Measurements from ENCODE around the gene CDC42BPB.

The CDC42BPB gene

DNA sequence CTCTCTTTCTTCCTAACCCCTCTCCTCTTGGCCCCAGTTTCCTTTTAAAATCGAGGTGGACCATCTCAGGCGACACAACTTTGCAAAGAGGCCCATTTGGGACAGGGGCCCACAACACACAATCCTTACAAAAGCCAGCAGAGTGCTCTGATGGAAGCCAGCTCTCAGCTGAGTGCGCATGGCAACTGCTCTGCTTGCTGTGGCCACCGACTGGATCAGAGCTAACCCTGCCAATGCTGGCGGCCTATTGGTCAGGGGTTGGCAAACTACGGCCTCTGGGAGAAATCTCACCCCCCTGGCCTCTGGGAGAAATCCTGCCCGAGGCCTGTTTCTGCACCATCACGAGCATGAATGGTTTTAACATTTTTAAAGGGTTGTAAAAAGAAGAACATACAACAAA lies 79.9 kb downstream of the CDC42BPB start:
- H3K36me3 ChIP-seq (ENCODE audit: insufficient read depth, low read depth, low read length): peaks cover 92% of the 10 kb centered on the region
- no peaks in the 10 kb centered on the region for H3K4me1 ChIP-seq (ENCODE audit: insufficient read depth, low read length)
- H3K4me3 ChIP-seq (ENCODE audit: low read length): no peak overlapping the region
- H3K9ac ChIP-seq (ENCODE audit: low read depth, low read length): no peak overlapping the region
- no peaks in the 10 kb centered on the region for H3K9me3 ChIP-seq (ENCODE audit: insufficient read depth, low read depth, low read length)
- H3K27me3 ChIP-seq (ENCODE audit: insufficient read depth, low read length): no peaks in the 10 kb centered on the region
- no peak overlapping the region for H3K27ac ChIP-seq (ENCODE audit: low read length)

DNA sequence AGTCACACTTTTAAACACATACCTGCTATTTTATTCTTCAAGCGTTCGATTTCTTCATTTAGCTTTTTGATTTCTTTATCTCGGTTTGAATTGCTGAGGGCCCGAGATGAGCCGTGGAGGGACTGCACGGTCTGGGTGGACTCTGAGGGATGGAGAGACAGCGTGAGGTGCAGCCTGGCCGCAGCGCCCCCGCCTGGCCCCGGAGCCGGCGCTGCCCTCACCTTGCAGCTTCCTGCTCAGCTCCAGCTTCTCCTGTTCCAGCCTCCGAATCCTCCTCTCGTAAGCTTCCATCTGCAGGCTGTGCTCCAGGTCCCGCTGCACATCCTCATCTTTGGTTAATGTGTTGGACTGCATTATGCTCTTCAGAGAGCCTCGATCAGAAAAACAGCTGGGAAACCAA lies 81.7 kb downstream of the CDC42BPB start:
- no peaks in the 10 kb centered on the region for H3K27me3 ChIP-seq (ENCODE audit: insufficient read depth, low read length)
- H3K9ac ChIP-seq (ENCODE audit: low read depth, low read length): no peak overlapping the region
- no peaks in the 10 kb centered on the region for H3K9me3 ChIP-seq (ENCODE audit: insufficient read depth, low read depth, low read length)
- H3K27ac ChIP-seq (ENCODE audit: low read length): no peak overlapping the region
- H3K36me3 ChIP-seq (ENCODE audit: insufficient read depth, low read depth, low read length): peaks cover 92% of the 10 kb centered on the region
- no peaks in the 10 kb centered on the region for H3K4me1 ChIP-seq (ENCODE audit: insufficient read depth, low read length)
- no peak overlapping the region for H3K4me3 ChIP-seq (ENCODE audit: low read length)

DNA sequence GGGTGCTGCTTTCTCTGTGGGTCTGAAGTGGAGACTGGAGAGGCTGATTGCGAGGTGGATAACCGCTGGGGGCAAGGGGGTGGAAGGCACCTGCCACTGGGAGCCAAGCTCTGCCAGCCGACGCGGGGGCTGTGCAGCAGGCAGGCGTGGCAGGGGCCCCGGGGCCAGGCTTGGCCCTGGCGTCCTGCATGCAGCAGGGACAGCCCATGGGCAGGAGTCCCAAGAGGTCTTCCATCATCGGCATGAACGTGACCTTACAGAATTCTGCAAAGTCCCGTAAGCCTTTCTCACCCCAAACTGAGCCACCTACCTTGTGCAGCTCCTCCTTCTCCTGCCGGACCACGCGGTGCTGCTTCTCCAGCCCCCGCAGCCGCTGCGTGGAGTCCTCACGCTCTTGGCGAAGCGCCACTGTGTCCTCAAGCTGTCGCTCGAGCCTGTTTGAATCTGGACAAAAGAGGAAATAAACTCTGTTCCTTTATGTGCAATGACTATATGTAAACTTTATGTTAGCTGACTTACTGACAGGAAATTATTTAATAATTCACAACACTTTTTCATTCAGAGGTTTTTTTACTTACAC lies 83.6 kb downstream of the CDC42BPB start:
- H3K4me3 ChIP-seq (ENCODE audit: low read length): no peak overlapping the region
- no peak overlapping the region for H3K27ac ChIP-seq (ENCODE audit: low read length)
- H3K4me1 ChIP-seq (ENCODE audit: insufficient read depth, low read length): no peaks in the 10 kb centered on the region
- no peak overlapping the region for H3K9ac ChIP-seq (ENCODE audit: low read depth, low read length)
- H3K36me3 ChIP-seq (ENCODE audit: insufficient read depth, low read depth, low read length): peaks cover 92% of the 10 kb centered on the region
- no peaks in the 10 kb centered on the region for H3K9me3 ChIP-seq (ENCODE audit: insufficient read depth, low read depth, low read length)
- H3K27me3 ChIP-seq (ENCODE audit: insufficient read depth, low read length): no peaks in the 10 kb centered on the region

- Histone ChIP-seq H3K27ac (ENCODE audit: low read length) (no peak overlapping the region), H3K27me3 (ENCODE audit: insufficient read depth, low read length) (no peaks in the 10 kb centered on the region), H3K4me3 (ENCODE audit: low read length) (no peak overlapping the region), H3K9ac (ENCODE audit: low read depth, low read length) (no peak overlapping the region), H3K4me1 (ENCODE audit: insufficient read depth, low read length) (no peaks in the 10 kb centered on the region), H3K9me3 (ENCODE audit: insufficient read depth, low read depth, low read length) (no peaks in the 10 kb centered on the region), H3K36me3 (ENCODE audit: insufficient read depth, low read depth, low read length) (peaks cover 92% of the 10 kb centered on the region)
Measured at GRCh38 chr14:102971836-102972606, 85.3 kb downstream of the CDC42BPB start.

GRCh38 chr14:102971314-102971713 lies 86.0 kb downstream of the CDC42BPB start:
- H3K27me3 ChIP-seq (ENCODE audit: insufficient read depth, low read length): no peaks in the 10 kb centered on the region
- no peak overlapping the region for H3K9ac ChIP-seq (ENCODE audit: low read depth, low read length)
- no peak overlapping the region for H3K4me3 ChIP-seq (ENCODE audit: low read length)
- peaks cover 93% of the 10 kb centered on the region for H3K36me3 ChIP-seq (ENCODE audit: insufficient read depth, low read depth, low read length)
- H3K4me1 ChIP-seq (ENCODE audit: insufficient read depth, low read length): no peaks in the 10 kb centered on the region
- no peaks in the 10 kb centered on the region for H3K9me3 ChIP-seq (ENCODE audit: insufficient read depth, low read depth, low read length)
- H3K27ac ChIP-seq (ENCODE audit: low read length): no peak overlapping the region

DNA sequence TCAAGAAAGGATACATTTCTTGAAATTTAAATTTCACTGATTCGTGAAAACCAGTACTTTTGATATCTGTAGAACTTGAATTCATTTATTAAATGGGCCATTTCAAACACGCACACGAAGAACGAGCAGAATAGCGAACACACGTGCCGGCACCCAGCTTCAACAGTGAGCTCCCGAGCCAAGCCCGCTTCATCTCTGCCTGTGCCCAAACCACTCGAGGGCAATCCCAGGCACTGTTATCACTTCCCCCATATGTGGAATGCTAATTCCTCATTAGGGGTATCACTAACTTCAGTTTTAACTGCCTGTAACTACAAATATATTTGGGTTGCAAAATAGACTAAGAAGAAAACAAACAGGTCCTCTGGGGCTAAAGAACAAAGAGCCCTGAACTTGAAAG lies 86.9 kb downstream of the CDC42BPB start:
- no peaks in the 10 kb centered on the region for H3K9me3 ChIP-seq (ENCODE audit: insufficient read depth, low read depth, low read length)
- no peaks in the 10 kb centered on the region for H3K27me3 ChIP-seq (ENCODE audit: insufficient read depth, low read length)
- H3K4me1 ChIP-seq (ENCODE audit: insufficient read depth, low read length): no peaks in the 10 kb centered on the region
- H3K36me3 ChIP-seq (ENCODE audit: insufficient read depth, low read depth, low read length): peaks cover 93% of the 10 kb centered on the region
- H3K9ac ChIP-seq (ENCODE audit: low read depth, low read length): no peak overlapping the region
- no peak overlapping the region for H3K27ac ChIP-seq (ENCODE audit: low read length)
- no peak overlapping the region for H3K4me3 ChIP-seq (ENCODE audit: low read length)

- Histone ChIP-seq H3K27me3 (ENCODE audit: insufficient read depth, low read length) (no peaks in the 10 kb centered on the region), H3K4me1 (ENCODE audit: insufficient read depth, low read length) (no peaks in the 10 kb centered on the region), H3K4me3 (ENCODE audit: low read length) (no peak overlapping the region), H3K9ac (ENCODE audit: low read depth, low read length) (no peak overlapping the region), H3K27ac (ENCODE audit: low read length) (no peak overlapping the region), H3K9me3 (ENCODE audit: insufficient read depth, low read depth, low read length) (no peaks in the 10 kb centered on the region), H3K36me3 (ENCODE audit: insufficient read depth, low read depth, low read length) (peaks cover 96% of the 10 kb centered on the region)
Measured at GRCh38 chr14:102969901-102970300, 87.4 kb downstream of the CDC42BPB start.

GRCh38 chr14:102969060-102969791 lies 88.1 kb downstream of the CDC42BPB start:
- Histone ChIP-seq H3K36me3 (ENCODE audit: insufficient read depth, low read depth, low read length) (peaks cover 96% of the 10 kb centered on the region), H3K4me3 (ENCODE audit: low read length) (no peak overlapping the region), H3K27me3 (ENCODE audit: insufficient read depth, low read length) (no peaks in the 10 kb centered on the region), H3K4me1 (ENCODE audit: insufficient read depth, low read length) (no peaks in the 10 kb centered on the region), H3K9ac (ENCODE audit: low read depth, low read length) (no peak overlapping the region), H3K9me3 (ENCODE audit: insufficient read depth, low read depth, low read length) (no peaks in the 10 kb centered on the region), H3K27ac (ENCODE audit: low read length) (no peak overlapping the region)

GRCh38 chr14:102968306-102968705 lies 89.0 kb downstream of the CDC42BPB start:
- H3K4me3 ChIP-seq (ENCODE audit: low read length): no peak overlapping the region
- no peak overlapping the region for H3K27ac ChIP-seq (ENCODE audit: low read length)
- H3K4me1 ChIP-seq (ENCODE audit: insufficient read depth, low read length): no peaks in the 10 kb centered on the region
- peaks cover 96% of the 10 kb centered on the region for H3K36me3 ChIP-seq (ENCODE audit: insufficient read depth, low read depth, low read length)
- H3K9ac ChIP-seq (ENCODE audit: low read depth, low read length): no peak overlapping the region
- H3K9me3 ChIP-seq (ENCODE audit: insufficient read depth, low read depth, low read length): no peaks in the 10 kb centered on the region
- H3K27me3 ChIP-seq (ENCODE audit: insufficient read depth, low read length): no peaks in the 10 kb centered on the region

GRCh38 chr14:102967506-102967795 lies 89.9 kb downstream of the CDC42BPB start:
- H3K36me3 ChIP-seq (ENCODE audit: insufficient read depth, low read depth, low read length): peaks cover 97% of the 10 kb centered on the region
- no peaks in the 10 kb centered on the region for H3K4me1 ChIP-seq (ENCODE audit: insufficient read depth, low read length)
- no peaks in the 10 kb centered on the region for H3K27me3 ChIP-seq (ENCODE audit: insufficient read depth, low read length)
- no peaks in the 10 kb centered on the region for H3K9me3 ChIP-seq (ENCODE audit: insufficient read depth, low read depth, low read length)
- no peak overlapping the region for H3K27ac ChIP-seq (ENCODE audit: low read length)
- no peak overlapping the region for H3K9ac ChIP-seq (ENCODE audit: low read depth, low read length)
- no peak overlapping the region for H3K4me3 ChIP-seq (ENCODE audit: low read length)

DNA sequence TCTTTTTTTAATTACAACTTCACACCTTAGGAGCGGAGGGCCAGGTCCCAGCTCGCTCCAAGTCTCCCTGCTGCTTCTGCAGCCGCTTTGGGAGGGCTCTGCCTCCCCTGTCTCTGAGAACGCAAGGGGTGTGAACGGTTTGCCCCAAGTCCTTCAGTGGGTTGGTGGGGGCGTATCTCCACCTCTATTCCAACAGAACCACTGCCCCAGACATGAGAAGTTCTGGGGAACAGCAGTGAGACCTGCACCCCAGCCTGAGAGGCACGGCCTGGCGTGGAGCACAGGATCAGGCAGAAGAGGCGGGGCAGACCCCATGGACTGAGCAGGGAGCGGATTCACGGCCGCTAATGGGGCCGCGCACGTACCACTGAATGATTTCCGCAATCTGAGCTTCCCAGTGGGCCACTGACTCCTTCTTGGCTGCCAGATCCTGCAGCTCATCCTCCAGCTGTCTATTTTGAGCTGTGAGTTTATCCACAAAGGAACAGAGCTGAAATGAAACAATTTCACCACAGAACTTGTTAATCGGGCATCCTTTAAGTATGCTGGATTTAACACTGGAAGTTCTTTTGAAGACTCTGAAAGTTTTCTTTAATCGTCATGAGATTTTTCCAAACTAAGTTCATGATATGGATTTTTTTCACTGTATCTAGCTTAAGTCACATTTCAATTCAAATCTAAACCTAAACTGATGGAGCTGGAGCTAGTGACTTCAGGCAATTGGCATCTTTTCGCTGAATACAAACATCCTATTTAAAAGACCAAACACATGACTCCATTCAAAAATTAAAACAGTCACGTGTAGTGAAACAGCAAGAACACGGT lies 90.5 kb downstream of the CDC42BPB start:
- Histone ChIP-seq H3K4me1 (ENCODE audit: insufficient read depth, low read length) (no peaks in the 10 kb centered on the region), H3K27me3 (ENCODE audit: insufficient read depth, low read length) (no peaks in the 10 kb centered on the region), H3K27ac (ENCODE audit: low read length) (no peak overlapping the region), H3K9ac (ENCODE audit: low read depth, low read length) (no peak overlapping the region), H3K9me3 (ENCODE audit: insufficient read depth, low read depth, low read length) (no peaks in the 10 kb centered on the region), H3K4me3 (ENCODE audit: low read length) (no peak overlapping the region), H3K36me3 (ENCODE audit: insufficient read depth, low read depth, low read length) (peaks cover 99% of the 10 kb centered on the region)

Measured in iPS-20b (cell line).